Ascending aorta (tissue), 2 donors: ENCODE results near the gene INO80B. TPM values are rescaled to one million over a fixed set of nuclear protein-coding genes. Genes with fewer than 3 reads are reported as not detected.

Experiments
- DNase-seq, 2 donors: peaks; one replicate each; pipeline ENCODE4 v3.0.0-alpha.2; 2019; ENCODE audit warnings: low spot score in 2 of 2
- H3K27ac ChIP-seq, 2 donors: fragments of 200-600 bp; sonication (generic); one replicate each; pipeline ENCODE4 v1.5.1; 2016 to 2017; ENCODE audit warnings: mild to moderate bottlenecking in 1 of 2
- H3K27me3 ChIP-seq: fragments of 200-600 bp; sonication (generic); one replicate; pipeline ENCODE4 v1.5.1; 2017
- H3K36me3 ChIP-seq, 2 donors: fragments of 200-600 bp; sonication (generic); one replicate each; pipeline ENCODE4 v1.5.1; 2016
- H3K4me1 ChIP-seq, 2 donors: fragments of 200-600 bp; sonication (generic); one replicate each; pipeline ENCODE4 v1.5.1; 2016 to 2017; ENCODE audit warnings: mild to moderate bottlenecking in 1 of 2
- H3K4me3 ChIP-seq, 2 donors: fragments of 200-600 bp; sonication (generic); one replicate each; pipeline ENCODE4 v1.5.1; 2016 to 2017; ENCODE audit warnings: mild to moderate bottlenecking in 1 of 2
- H3K9me3 ChIP-seq, 2 donors: fragments of 200-600 bp; sonication (generic); one replicate each; pipeline ENCODE4 v1.5.1; 2016
- CTCF ChIP-seq, 3 experiments: fragments of 200-600 bp in 2 of 3; fragments of 450-650 bp in 1 of 3; sonication (generic) in 2 of 3; IDR thresholded peaks; one replicate each; pipeline ENCODE4 v1.5.1; 2016 to 2019; ENCODE audit warnings: antibody characterized with exemption in 3 of 3, mild to moderate bottlenecking in 1 of 3, moderate library complexity in 1 of 3
- intact Hi-C: fragments of 100-400 bp; cut with DNase I; formaldehyde crosslinking; loops from one replicate; pipeline ENCODE4 v1.15.1; 2023
- total RNA-seq: library from RNA; depleted of rRNA; stranded (reverse); fragments of >200 nt; gene quantifications from one replicate; pipeline ENCODE4 v1.1.0, GENCODE V29; 2016

INO80B gene
- total RNA-seq, 1 donor from 2014 or later, result 79.4 TPM

GRCh38 chr2:74427551-74427950 is 27.3 kb upstream of the INO80B start:
- H3K4me3 ChIP-seq, result no peak overlapping the region
- H3K27ac ChIP-seq, result no peak overlapping the region
- H3K27me3 ChIP-seq, result no peaks in the 10 kb centered on the region
- H3K9me3 ChIP-seq, result no peaks in the 10 kb centered on the region
- intact Hi-C loops, result no loop called here
- H3K36me3 ChIP-seq, result peaks cover 45 to 50% of the 10 kb centered on the region in 2 donors
- no peaks in the 10 kb centered on the region for H3K4me1 ChIP-seq
- TF ChIP-seq CTCF (IDR thresholded peaks at IDR 0.05), result no peak
- no peak for DNase-seq

GRCh38 chr2:74428675-74429074 is 26.2 kb upstream of the INO80B start:
- Histone ChIP-seq H3K27ac (no peak overlapping the region), H3K36me3 (peaks cover 45 to 50% of the 10 kb centered on the region in 2 donors), H3K27me3 (no peaks in the 10 kb centered on the region), H3K4me1 (no peaks in the 10 kb centered on the region), H3K9me3 (no peaks in the 10 kb centered on the region), H3K4me3 (no peak overlapping the region)
- DNase-seq, result no peak
- TF ChIP-seq CTCF (IDR thresholded peaks at IDR 0.05), result no peak
- intact Hi-C loops, result no loop called here

- Histone ChIP-seq H3K36me3 (peaks cover 45 to 50% of the 10 kb centered on the region in 2 donors), H3K4me1 (no peaks in the 10 kb centered on the region), H3K27me3 (no peaks in the 10 kb centered on the region), H3K27ac (no peak overlapping the region), H3K4me3 (no peak overlapping the region), H3K9me3 (no peaks in the 10 kb centered on the region)
- DNase-seq, result no peak
- no peak for TF ChIP-seq CTCF (IDR thresholded peaks at IDR 0.05)
- intact Hi-C loops, result no loop called here
These were observed 25.1 kb upstream of the INO80B start for GRCh38 chr2:74429487-74430451.

- H3K9me3 ChIP-seq, result no peaks in the 10 kb centered on the region
- intact Hi-C loops, result no loop called here
- H3K27me3 ChIP-seq, result no peaks in the 10 kb centered on the region
- H3K4me1 ChIP-seq, result no peaks in the 10 kb centered on the region
- no peak overlapping the region for H3K4me3 ChIP-seq
- H3K36me3 ChIP-seq, result peaks cover 45 to 50% of the 10 kb centered on the region in 2 donors
- no peak for DNase-seq
- H3K27ac ChIP-seq, result no peak overlapping the region
- no peak for TF ChIP-seq CTCF (IDR thresholded peaks at IDR 0.05)
These were observed 24.4 kb upstream of the INO80B start for GRCh38 chr2:74430502-74430901.

GRCh38 chr2:74436111-74436805 is 18.6 kb upstream of the INO80B start:
- no peak overlapping the region for H3K4me3 ChIP-seq
- H3K36me3 ChIP-seq, result peaks cover 12 to 13% of the 10 kb centered on the region in 2 donors
- intact Hi-C loops, result no loop called here
- no peak for DNase-seq
- H3K27ac ChIP-seq, result no peak overlapping the region
- peaks cover 5 to 23% of the 10 kb centered on the region in 2 donors for H3K4me1 ChIP-seq
- H3K9me3 ChIP-seq, result no peaks in the 10 kb centered on the region
- no peak for TF ChIP-seq CTCF (IDR thresholded peaks at IDR 0.05)
- H3K27me3 ChIP-seq, result no peaks in the 10 kb centered on the region
